ACHN (cell line): ENCODE results near the gene NKAIN4.

Experiments
- DNase-seq: peaks from one replicate; pipeline ENCODE4 v3.0.0-alpha.2; 2015
- in situ Hi-C: cut with HindIII; loops from 2 replicates; pipeline ENCODE4 v1.10.0; 2017; ENCODE audit warnings: low sequenced_read_pairs, low pct_ligation_motif_present, low pct_unique_long_range_greater_than_20kb

Gene NKAIN4

DNA sequence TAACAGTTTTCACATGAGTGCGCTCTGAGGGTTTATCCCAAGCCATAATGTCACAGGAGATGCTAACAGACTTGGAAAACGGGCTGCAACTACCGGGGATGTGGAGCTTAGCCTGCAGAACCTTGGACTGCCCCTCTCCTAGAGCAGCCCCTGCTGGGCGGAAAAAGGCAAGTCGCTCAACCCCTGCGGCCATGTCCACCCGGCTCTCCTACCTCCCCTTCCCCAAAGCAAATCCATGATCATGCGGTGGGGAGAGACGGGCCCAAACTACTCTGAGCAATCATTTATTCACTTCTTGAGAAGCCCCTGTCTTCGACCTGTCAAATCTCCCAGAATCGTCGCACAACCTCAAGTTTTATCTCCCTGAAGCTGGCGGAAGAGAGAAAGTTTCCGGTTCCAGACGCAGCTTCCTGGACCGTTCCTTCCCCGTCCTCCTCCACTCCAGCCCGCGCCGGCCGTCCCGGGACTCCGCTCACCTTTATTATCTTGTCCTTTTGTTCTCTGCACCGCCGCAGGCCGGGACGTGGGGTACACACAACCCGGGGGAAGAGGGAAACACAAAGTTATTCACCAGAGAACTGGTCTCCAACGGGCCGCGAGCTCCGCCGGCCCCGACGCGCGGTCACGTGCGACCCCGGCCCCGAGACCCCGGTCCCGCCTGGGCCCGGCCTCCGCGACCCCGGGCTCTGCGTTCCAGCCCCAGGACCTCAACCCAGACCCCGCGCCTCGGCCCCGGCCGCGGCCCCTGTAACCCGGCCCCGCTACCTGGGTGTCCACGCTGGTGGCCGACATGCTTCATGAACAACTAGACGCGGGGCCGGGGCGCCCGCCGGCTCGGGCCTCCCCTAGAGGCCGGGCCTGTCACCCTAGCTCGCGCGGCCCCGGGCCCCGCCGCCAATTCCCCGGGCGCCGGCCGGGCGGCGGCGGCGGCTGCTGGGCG lies 38.9 kb downstream of the NKAIN4 start:
- in situ Hi-C loops = no loop called here
- DNase-seq = peak; percentile 72

DNA sequence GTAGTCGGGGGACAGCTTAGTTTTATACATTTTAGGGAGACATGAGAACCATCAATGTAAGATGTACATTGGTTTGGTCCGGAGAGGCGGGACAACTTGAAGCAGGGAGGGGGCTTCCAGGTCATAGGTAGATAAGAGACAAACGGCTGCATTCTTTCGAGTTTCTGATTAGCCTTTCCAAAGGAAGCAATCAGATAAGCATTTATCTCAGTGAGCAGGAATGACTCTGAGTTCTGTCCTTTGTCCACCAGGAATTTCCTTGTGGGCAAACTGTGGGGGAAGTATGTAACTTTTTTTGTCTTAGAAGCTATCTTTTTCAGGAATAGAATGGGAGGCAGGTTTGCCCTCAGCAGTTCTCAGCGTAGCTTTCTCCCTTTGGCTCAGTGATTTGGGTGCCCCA lies 39.7 kb downstream of the NKAIN4 start:
- in situ Hi-C loops = no loop called here
- no peak for DNase-seq

DNA sequence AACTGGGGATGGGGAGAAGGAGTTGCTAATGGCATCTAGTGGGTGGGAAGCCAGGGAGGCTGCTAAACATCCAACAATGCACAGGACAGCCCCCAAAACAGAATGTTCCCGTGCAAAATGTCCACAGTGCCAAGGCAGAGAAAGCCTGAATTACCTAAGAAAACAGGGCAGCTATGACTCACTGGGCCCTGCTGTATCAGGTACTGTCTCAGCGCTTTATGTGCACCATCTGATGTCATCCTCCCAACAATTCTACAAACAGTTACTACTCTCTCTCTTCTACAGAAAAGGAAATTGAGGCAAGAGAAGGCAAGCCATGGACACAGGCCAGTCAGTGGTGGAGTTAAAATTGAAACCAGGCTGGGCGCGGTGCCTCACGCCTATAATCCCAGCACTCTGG lies 41.5 kb downstream of the NKAIN4 start:
- DNase-seq = no peak
- in situ Hi-C loops = no loop called here

DNA sequence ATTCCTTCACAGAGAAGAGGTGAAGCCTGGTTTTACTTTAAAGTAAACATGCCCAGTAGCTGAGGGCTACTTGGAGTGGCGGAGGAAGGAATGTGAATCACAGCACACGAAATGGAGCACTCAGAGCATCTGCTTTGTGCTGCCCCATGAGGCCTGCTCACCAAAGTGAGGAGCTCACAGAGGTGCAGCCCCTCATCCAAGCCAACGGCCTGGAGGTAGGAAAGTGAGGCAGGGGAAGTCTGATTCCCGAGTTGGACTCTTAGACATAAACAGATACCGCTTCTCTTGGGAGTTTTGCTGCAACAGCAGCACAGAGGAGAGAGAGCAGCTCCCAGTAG lies 41.9 kb downstream of the NKAIN4 start:
- in situ Hi-C loops = no loop called here
- no peak for DNase-seq

DNA sequence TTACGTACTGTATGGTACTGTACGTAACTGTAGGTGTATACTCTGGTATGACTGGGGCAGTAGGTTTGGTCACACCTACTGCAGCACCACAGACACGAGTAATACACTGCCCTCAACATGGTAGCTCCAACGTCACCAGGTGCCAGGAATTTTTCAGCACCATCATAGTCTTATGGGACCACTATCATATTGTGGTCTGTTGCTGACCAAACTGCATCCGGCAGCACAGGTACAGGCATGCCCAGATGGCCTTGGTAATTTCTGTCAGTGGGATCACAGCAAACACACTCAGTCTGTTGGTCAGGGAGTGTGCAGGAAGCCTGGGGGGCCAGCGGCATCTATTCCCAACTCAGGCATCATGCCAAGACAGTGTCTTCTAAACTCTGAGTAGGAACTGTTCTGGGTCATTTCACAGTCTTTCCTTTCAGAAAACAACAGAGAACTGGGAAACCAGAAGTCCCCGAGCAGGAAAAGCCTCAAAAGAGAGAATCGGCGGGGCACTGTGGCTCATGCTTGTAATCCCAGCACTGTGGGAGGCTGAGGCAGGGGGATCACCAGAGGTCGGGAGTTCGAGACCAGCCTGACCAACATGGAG lies 44.2 kb downstream of the NKAIN4 start:
- in situ Hi-C loops = no loop called here
- DNase-seq = no peak

DNA sequence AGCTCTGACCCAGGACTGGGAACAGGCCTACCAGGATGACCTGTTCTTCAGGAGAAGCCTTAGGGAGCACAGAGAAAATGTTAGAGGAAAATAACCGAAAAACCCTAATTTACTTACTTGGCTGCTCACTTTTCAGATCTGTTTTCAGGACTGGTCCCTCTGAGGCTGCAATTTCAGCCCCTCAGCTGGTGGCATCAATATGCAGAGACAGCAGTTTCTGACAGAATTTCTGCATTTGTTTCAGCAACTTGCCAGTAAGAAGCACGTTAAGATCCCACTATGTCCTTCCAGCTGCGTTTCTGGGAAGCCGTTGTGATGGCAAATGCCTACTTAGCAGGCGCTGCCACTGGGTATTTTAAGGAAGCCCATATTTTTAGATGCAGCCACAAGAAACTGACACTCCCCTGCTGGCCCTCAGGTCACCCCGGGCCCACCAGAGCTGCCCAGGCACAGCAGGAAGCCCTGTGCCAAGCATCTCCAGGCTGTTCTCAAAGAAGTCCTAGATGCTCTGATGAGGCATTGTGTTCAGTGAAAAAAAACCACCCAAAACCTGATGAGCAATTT lies 45.8 kb downstream of the NKAIN4 start:
- in situ Hi-C loops = no loop called here
- DNase-seq = no peak

DNA sequence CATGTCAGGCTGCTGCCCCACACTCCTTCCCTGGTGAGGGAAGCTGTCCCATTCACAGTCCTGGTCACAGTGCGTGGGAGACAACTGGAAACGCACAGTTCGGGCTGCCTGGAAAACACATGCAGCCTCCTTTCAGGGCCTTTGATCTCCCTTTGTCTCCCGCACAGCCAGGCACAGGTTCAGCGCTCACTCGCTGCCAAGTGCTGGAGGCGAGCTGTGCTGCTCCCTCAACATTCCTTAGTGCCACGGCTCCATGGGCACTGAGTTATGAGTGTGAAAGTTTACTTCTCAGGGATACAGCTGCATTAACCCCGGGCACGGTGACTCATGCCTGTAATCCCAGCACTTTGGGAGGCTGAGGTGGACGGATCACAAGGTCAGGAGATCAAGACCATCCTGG lies 47.4 kb downstream of the NKAIN4 start:
- in situ Hi-C loops = no loop called here
- DNase-seq = peak; percentile 78

DNA sequence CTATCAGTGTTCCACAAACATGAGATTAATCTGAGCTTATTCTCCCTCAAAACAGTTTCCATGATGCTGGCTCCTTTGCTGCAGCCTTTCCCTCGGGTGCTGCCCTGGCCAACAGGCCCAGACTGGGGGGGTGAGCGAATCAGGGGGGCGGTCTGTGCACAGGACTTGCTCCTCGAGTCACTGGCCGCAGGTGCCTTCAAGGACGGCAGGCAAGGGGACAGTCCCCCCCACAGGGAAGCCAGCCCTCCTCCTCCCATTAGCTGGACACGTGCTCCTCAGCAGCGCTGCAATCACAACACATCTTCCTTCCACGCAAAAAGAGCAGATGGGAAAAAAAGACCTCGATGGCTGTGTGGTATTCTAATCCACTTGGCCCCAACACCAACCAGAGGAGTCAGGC lies 48.4 kb downstream of the NKAIN4 start:
- no peak for DNase-seq
- in situ Hi-C loops = no loop called here

DNA sequence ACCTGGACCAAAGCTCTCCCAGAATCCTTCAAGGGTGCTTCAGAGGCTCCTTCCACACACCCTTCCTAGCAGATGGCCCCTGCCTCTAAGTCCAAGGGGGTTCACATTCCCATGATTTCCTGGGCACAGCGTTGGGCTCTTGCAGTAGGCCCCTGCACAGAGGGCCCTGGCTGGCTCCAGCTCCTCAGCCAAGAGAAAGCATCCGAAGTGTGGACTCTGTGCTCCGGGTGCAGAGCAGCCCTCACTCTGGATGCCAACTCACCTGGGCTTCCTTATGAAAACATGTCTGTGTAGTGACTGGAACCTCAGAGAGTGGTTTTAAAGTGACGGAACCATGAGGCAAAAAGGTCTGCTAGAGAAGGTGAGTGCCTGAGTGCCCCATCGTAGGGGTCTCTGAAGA lies 49.9 kb downstream of the NKAIN4 start:
- in situ Hi-C loops = no loop called here

DNA sequence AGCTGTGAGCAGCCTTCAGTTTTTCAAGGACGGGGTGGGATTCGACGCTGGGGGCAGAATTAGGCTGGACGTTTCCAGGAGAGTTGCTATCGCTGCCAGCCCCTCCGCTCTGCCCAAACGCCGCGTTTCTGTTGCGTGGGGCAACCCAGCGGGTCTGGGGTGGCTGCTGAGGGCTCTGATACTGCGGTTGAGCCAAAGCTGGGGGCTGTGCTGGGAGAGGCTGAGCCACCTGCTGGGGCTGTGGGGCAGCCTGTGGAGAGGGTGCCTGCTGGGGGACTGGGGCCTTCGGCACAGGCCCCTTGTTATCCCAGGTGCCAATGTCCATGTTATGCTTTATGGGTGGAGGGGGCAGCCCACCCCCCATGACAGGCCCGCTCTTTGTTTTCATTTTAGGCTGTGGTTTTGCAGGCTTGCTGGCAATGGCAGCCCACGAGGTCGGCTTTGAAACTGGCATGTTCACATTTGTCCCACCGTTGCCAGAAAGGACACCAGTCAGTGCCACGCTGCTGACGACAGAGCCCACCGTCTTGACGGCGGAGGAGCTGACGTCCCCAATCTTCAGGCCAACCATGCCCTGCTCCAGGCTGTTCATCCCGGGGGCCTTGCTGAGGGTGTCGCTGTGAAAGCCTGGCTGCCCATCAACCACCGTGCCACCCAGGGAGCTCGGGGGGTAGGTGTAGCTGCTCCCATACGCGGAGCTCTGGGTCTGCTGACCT lies 51.3 kb downstream of the NKAIN4 start:
- in situ Hi-C loops = no loop called here
- no peak for DNase-seq

More for the DNA sequence above, 49.9 kb downstream of the NKAIN4 start:
- DNase-seq = no peak

DNA sequence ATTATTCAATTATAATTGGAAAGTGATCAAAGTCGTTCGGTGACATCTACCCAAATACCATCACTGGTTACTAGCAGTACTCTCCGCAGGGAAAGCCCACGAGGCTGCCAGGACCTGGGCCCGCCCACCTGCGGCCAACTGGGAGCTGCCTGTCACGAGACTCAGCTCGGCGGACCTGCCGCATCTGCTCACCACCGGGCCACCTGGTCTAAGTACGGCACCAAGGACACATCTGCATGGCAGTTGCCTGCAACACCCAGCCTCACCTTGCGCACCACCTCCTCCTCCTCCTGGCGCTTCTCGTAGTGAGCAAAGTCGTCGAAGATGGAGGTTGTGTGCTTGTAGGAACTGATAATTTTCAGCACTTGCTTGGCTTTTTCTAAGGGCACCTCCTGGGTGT lies 52.2 kb downstream of the NKAIN4 start:
- no peak for DNase-seq
- in situ Hi-C loops = no loop called here

DNA sequence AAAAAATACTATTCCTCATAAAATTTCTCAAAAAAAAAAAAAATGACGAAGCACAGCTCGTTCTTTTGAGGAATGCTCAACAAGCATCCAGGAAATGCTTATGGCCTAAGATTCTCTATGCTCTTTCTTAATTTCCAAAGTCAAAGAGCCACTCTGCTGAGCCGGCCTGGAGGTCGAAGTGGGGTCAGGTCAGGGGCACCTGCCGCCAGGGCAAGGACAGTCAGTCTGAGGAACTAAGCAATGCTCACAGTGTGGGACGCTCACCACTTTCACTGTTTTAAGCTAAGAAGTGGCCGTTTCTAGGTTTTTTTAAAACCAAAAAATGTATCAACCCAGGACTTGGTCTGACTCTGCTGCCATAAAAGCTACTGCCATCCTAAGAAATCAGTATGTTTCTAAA lies 55.7 kb downstream of the NKAIN4 start:
- in situ Hi-C loops = loop anchor here (10.0 kb wide), 1 partner anchor 134 kb away; no protein-coding TSS in a partner anchor

DNA sequence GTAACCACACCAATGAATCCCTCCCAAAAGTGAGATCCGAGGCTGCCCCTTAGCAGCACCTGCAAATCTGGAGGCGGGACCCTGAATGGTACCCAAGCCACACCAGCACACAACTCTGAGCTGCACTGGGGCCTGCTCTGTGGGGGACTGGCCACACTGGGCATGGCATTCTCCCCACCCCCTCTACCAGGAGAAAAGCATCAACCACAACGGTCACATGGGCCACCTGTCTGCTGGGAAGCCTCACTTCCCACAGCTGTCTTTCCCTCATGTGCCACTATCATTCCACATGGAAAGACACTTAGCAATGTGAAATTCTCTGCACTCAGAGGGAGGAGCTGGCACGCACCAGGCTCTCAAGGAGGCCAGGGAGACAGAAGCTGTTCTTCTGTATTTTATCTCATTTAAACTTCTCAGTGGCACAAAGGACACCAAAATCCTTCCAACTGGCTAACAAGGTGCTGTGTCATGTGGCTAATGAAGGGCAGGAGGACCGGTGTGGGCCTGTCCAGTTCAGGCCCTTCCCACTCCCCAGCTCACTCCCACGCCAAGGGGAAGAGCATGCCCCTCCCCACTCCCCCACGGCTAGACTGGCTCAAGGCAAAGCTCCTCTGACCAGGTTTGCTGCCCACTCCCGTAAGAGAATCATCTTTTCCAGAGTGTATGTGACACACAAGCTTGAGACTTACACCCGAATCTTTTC lies 57.3 kb downstream of the NKAIN4 start:
- in situ Hi-C loops = loop anchor here (10.0 kb wide), 1 partner anchor 132 kb away; no protein-coding TSS in a partner anchor

More for the DNA sequence above, 55.7 kb downstream of the NKAIN4 start:
- DNase-seq = no peak

DNA sequence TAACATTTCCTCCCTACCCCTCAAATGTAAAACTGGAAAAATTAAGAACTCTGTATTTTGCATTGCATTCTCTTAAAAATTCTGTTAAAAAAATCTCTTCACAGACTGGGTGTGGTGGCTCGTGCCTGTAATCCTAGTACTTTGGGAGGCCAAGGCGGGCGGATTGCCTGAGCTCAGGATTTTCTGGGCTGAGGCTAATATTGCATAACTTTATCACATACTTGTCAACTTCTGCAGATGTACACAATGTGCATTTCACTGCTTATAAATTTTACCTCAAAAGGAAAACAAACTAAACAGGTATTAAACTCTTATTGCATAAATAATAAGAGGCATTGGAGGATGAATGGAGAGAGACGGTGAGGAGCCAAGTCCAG lies 59.5 kb downstream of the NKAIN4 start:
- DNase-seq = no peak
- in situ Hi-C loops = loop anchor here (10.0 kb wide), 1 partner anchor 130 kb away; no protein-coding TSS in a partner anchor

More for the DNA sequence above, 57.3 kb downstream of the NKAIN4 start:
- DNase-seq = no peak

DNA sequence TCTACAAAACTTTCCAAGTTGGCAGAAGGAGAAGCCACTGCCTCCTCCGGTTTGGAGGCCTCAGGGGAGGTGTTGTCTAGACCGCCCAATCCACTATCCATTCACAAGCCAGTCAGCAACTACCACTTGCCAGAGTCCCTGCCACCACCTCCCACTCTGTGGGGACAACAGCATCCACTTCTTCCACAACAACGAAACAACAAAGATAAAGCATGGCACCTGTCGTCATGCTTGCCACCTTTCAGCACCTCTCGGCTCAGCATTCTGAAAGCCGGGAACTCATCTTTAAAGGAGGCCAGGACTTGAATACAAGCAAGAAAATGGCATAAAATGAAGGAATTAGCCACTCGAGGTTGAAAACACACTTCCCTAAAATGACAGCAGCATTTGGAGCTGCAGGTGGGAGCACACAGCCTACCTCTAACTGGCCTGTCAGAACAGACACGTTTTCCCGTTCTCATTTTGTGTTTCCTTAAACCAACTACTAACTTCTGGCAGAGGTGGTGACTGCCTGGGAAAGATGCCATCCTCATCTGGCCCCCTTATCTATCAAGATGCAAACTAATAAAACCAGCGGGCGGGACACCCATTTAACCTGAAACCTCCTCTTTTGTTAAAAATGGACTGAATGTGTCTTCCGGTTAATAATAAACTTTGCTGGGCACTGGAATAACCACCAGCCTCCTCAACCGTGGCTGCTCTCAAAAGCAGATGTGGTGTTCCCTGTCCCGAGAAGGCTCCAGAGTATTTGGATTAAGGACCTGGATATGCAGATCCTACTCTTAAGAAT lies 60.1 kb downstream of the NKAIN4 start:
- in situ Hi-C loops = loop anchor here (10.0 kb wide), 1 partner anchor 129 kb away; no protein-coding TSS in a partner anchor
- peak; percentile 39 for DNase-seq

DNA sequence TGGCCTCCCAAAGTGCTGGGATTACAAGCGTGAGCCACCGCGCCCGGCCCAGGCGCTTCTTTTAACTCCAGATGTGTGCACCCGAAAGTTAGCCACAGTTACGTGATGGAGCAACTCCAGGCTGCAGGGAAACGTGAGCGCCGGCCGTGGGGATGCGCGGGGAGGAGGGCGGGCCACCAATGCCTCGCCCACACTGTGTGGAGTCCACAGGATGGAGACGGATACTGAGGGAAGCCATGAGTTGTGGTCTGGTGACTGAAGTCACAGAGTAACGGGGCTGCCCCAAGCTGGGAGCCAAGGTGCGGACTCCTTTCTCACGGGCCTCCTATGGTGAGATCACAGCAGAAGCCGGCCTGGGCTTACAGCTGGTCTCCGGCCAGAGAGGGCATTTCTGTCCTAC lies 61.5 kb downstream of the NKAIN4 start:
- in situ Hi-C loops = loop anchor here (10.0 kb wide), 1 partner anchor 128 kb away; no protein-coding TSS in a partner anchor
- no peak for DNase-seq

DNA sequence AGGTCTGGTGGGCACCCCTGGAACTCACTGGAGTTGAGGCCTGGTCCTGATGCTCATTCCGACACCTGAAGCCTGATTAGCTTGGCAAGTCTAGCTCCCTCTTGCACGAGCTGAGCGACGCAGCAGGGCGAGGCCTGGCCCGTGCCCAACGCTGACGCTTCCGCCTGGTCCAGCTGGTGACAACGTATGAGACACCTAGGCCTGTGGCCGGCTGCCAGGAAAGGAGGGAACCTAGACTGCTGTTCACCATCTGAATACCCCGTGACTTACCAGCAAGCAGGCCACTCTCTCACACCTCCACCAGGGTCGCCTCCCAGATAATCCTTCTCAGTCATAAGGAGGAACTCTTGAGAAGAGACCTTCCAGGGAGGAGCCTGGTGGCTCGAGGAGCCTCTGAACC lies 62.9 kb downstream of the NKAIN4 start:
- DNase-seq = no peak
- in situ Hi-C loops = loop anchor here (10.0 kb wide), 1 partner anchor 127 kb away; no protein-coding TSS in a partner anchor
